Activated B cell treated with CpG ODN at 0.5 μM for 24 hours (primary cell): Measurements from ENCODE around the gene MYO15B. TPM values are rescaled to one million over a fixed set of nuclear protein-coding genes. Genes with fewer than 3 reads are reported as not detected.

Experiments used
- ATAC-seq: fragments of 200-7000 bp; cut with Tn5 transposase; one replicate; pipeline ENCODE4 v1.10.0; 2021; ENCODE audit warnings: low read depth, mild to moderate bottlenecking, moderate library complexity
- CTCF ChIA-PET: fragments of 350-600 bp; sonication (Branson Sonifier 250); formaldehyde crosslinking; loops from one replicate; lab custom pipeline; 2021; ENCODE audit warnings: antibody characterized with exemption; lab: Charles Lee
- POLR2A ChIA-PET: fragments of 350-600 bp; sonication (Branson Sonifier 250); formaldehyde crosslinking; loops from one replicate; lab custom pipeline; 2021; ENCODE audit warnings: antibody characterized with exemption; lab: Charles Lee
- DNase-seq: peaks from one replicate; pipeline ENCODE4 v3.0.0; 2022
- H3K27ac Mint-ChIP-seq: one replicate; pipeline ENCODE4 v1.8.0; 2020; ENCODE audit warnings: mixed read lengths
- H3K27me3 Mint-ChIP-seq: one replicate; pipeline ENCODE4 v1.8.0; 2021; ENCODE audit warnings: mixed read lengths
- H3K36me3 Mint-ChIP-seq: one replicate; pipeline ENCODE4 v1.8.0; 2021; ENCODE audit warnings: low read depth, mixed read lengths
- H3K4me1 Mint-ChIP-seq: one replicate; pipeline ENCODE4 v1.8.0; 2021; ENCODE audit warnings: mixed read lengths
- H3K4me3 Mint-ChIP-seq: one replicate; pipeline ENCODE4 v1.8.0; 2020; ENCODE audit warnings: mild to moderate bottlenecking, mixed read lengths
- H3K9me3 Mint-ChIP-seq: one replicate; pipeline ENCODE4 v1.8.0; 2020; ENCODE audit warnings: mixed read lengths
- CTCF ChIP-seq: fragments of 200-600 bp; IDR thresholded peaks from one replicate; pipeline ENCODE4 v1.8.0; 2022; ENCODE audit warnings: antibody characterized with exemption, mild to moderate bottlenecking
- intact Hi-C: fragments of 100-400 bp; cut with micrococcal nuclease; formaldehyde crosslinking; loops from one replicate; pipeline ENCODE4 v1.15.1; 2024
- total RNA-seq: library from RNA; stranded (reverse); gene quantifications from 2 replicates; pipeline ENCODE4 v1.2.3, GENCODE V29; 2022

The MYO15B gene
- total RNA-seq, 1 donor from 2014 or later = 264 TPM

- H3K36me3 Mint-ChIP-seq = peaks cover 8% of the 10 kb centered on the region
- TF ChIP-seq CTCF = no peak
- H3K27me3 Mint-ChIP-seq = no peaks in the 10 kb centered on the region
- no peak overlapping the region for H3K4me3 Mint-ChIP-seq
- CTCF ChIA-PET = no interaction called here
- H3K27ac Mint-ChIP-seq = no peak overlapping the region
- POLR2A ChIA-PET = no interaction called here
- no peaks in the 10 kb centered on the region for H3K4me1 Mint-ChIP-seq
- intact Hi-C loops = no loop called here
- no peak for ATAC-seq
- no peak for DNase-seq
- no peaks in the 10 kb centered on the region for H3K9me3 Mint-ChIP-seq
Measured at GRCh38 chr17:75542728-75543336, 44.8 kb upstream of the MYO15B start.

GRCh38 chr17:75544250-75544649, 43.4 kb upstream of the MYO15B start:
- Mint-ChIP-seq H3K27ac (no peak overlapping the region), H3K27me3 (no peaks in the 10 kb centered on the region), H3K4me1 (no peaks in the 10 kb centered on the region), H3K9me3 (no peaks in the 10 kb centered on the region), H3K36me3 (peaks cover 7% of the 10 kb centered on the region), H3K4me3 (no peak overlapping the region)
- CTCF ChIA-PET = no interaction called here
- intact Hi-C loops = no loop called here
- no peak for TF ChIP-seq CTCF
- DNase-seq = no peak
- POLR2A ChIA-PET = no interaction called here
- ATAC-seq = no peak

GRCh38 chr17:75546181-75546580, 41.4 kb upstream of the MYO15B start:
- Mint-ChIP-seq H3K36me3 (peaks cover 7% of the 10 kb centered on the region), H3K9me3 (no peaks in the 10 kb centered on the region), H3K4me1 (no peaks in the 10 kb centered on the region), H3K27me3 (no peaks in the 10 kb centered on the region), H3K4me3 (no peak overlapping the region), H3K27ac (no peak overlapping the region)
- ChIA-PET CTCF (no interaction called here), POLR2A (no interaction called here)
- intact Hi-C loops = no loop called here
- no peak for DNase-seq
- no peak for ATAC-seq
- no peak for TF ChIP-seq CTCF

GRCh38 chr17:75547091-75547490, 40.5 kb upstream of the MYO15B start:
- H3K4me3 Mint-ChIP-seq = no peak overlapping the region
- CTCF ChIA-PET = no interaction called here
- ATAC-seq = no peak
- no peaks in the 10 kb centered on the region for H3K27me3 Mint-ChIP-seq
- no peak for TF ChIP-seq CTCF
- H3K36me3 Mint-ChIP-seq = peaks cover 7% of the 10 kb centered on the region
- POLR2A ChIA-PET = no interaction called here
- H3K4me1 Mint-ChIP-seq = no peaks in the 10 kb centered on the region
- no peak for DNase-seq
- intact Hi-C loops = no loop called here
- no peak overlapping the region for H3K27ac Mint-ChIP-seq
- no peaks in the 10 kb centered on the region for H3K9me3 Mint-ChIP-seq

GRCh38 chr17:75548813-75549212, 38.8 kb upstream of the MYO15B start:
- Mint-ChIP-seq H3K36me3 (peaks cover 7% of the 10 kb centered on the region), H3K27me3 (no peaks in the 10 kb centered on the region), H3K4me1 (no peaks in the 10 kb centered on the region), H3K4me3 (no peak overlapping the region), H3K27ac (no peak overlapping the region), H3K9me3 (no peaks in the 10 kb centered on the region)
- TF ChIP-seq CTCF = no peak
- ATAC-seq (no peak), DNase-seq (no peak)
- ChIA-PET POLR2A (no interaction called here), CTCF (no interaction called here)
- intact Hi-C loops = no loop called here
